H1 (cell line): ENCODE measurements around the gene DDC. TPM values are rescaled to one million over a fixed set of nuclear protein-coding genes. Genes with fewer than 3 reads are reported as not detected.

Experiments used
- CTCF ChIA-PET: fragments of 300-600 bp; sonication (Branson Sonifier 250); formaldehyde crosslinking; loops from one replicate; lab custom pipeline; 2021; ENCODE audit not compliant: partially characterized antibody; lab: Charles Lee
- POLR2A ChIA-PET: fragments of 300-600 bp; sonication (Branson Sonifier 250); formaldehyde crosslinking; loops from one replicate; lab custom pipeline; 2021; ENCODE audit warnings: inconsistent platforms; ENCODE audit not compliant: partially characterized antibody; lab: Charles Lee
- DNase-seq, 2 experiments: peaks; one replicate each; pipeline versions ENCODE4 v3.0.0 to v3.0.0-alpha.2; 2010 to 2022; ENCODE audit warnings: low spot score in 2 of 2, low read depth in 1 of 2, mixed read lengths in 1 of 2
- FAIRE-seq: peaks from 2 replicates; lab custom pipeline; 2011; peaks lifted over from hg19 to GRCh38; lab: Jason Lieb, UNC
- H2AFZ ChIP-seq: 2 replicates; pipeline ENCODE4 v1.8.1; 2012; ENCODE audit warnings: low read length, inconsistent platforms
- H2AK5ac ChIP-seq: 2 replicates; pipeline ENCODE4 v1.6.1; 2013; ENCODE audit warnings: low read depth, low read length
- H2BK120ac ChIP-seq: replicated peaks from 2 replicates; pipeline ENCODE3; 2013; ENCODE audit warnings: low read depth, low read length, inconsistent platforms
- H2BK12ac ChIP-seq: 2 replicates; pipeline ENCODE4 v1.6.1; 2013; ENCODE audit warnings: low read depth, low read length
- H2BK15ac ChIP-seq: 2 replicates; pipeline ENCODE4 v1.6.1; 2013; ENCODE audit warnings: low read length
- H2BK20ac ChIP-seq: 2 replicates; pipeline ENCODE4 v1.6.1; 2013; ENCODE audit warnings: low read length
- H2BK5ac ChIP-seq: 2 replicates; pipeline ENCODE4 v1.6.1; 2013; ENCODE audit warnings: low read depth, low read length
- H3K14ac ChIP-seq: 2 replicates; pipeline ENCODE4 v1.6.1; 2013; ENCODE audit warnings: inconsistent platforms; ENCODE audit not compliant: insufficient read length
- H3K18ac ChIP-seq: 2 replicates; pipeline ENCODE4 v1.6.1; 2013; ENCODE audit warnings: low read length; ENCODE audit errors: extremely low read depth
- H3K23ac ChIP-seq: 2 replicates; pipeline ENCODE4 v1.6.1; 2013; ENCODE audit warnings: inconsistent platforms; ENCODE audit not compliant: insufficient read length
- H3K23me2 ChIP-seq: 2 replicates; pipeline ENCODE4 v1.6.1; 2013; ENCODE audit warnings: low read depth, low read length
- H3K27ac ChIP-seq: 2 replicates; pipeline ENCODE4 v1.6.1; 2011; ENCODE audit warnings: low read depth, low read length, inconsistent platforms
- H3K27me3 ChIP-seq, 4 experiments: replicated peaks in 1 of 4; 1 replicate in 1 of 4; 2 replicates in 3 of 4; pipeline versions ENCODE4 v1.6.1 to v1.8.1; 2011 to 2013; ENCODE audit warnings: low read length in 3 of 4, mild to moderate bottlenecking in 3 of 4, inconsistent platforms in 2 of 4, mixed read lengths in 2 of 4, moderate library complexity in 1 of 4; ENCODE audit not compliant: control insufficient read depth in 3 of 4, insufficient read depth in 3 of 4; ENCODE audit errors: extremely low read depth in 1 of 4
- H3K36me3 ChIP-seq, 4 experiments: 2 replicates each; pipeline versions ENCODE4 v1.6.1 to v1.8.1; 2011 to 2013; ENCODE audit warnings: mild to moderate bottlenecking in 4 of 4, low read length in 3 of 4, moderate library complexity in 2 of 4, control low read depth in 1 of 4, inconsistent platforms in 1 of 4; ENCODE audit not compliant: insufficient read depth in 4 of 4, control insufficient read depth in 2 of 4
- H3K4ac ChIP-seq: replicated peaks from 2 replicates; pipeline ENCODE3; 2013; ENCODE audit warnings: low read length, low read depth, mixed read lengths, inconsistent platforms; ENCODE audit not compliant: insufficient read length
- H3K4me1 ChIP-seq, 4 experiments: replicated peaks in 1 of 4; 1 replicate in 1 of 4; 2 replicates in 3 of 4; pipeline versions ENCODE4 v1.6.1 to v1.8.1; 2011 to 2013; ENCODE audit warnings: low read length in 3 of 4, inconsistent platforms in 2 of 4, mixed read lengths in 1 of 4; ENCODE audit not compliant: insufficient read depth in 4 of 4, control insufficient read depth in 3 of 4
- H3K4me2 ChIP-seq, 2 experiments: 2 replicates each; pipeline versions ENCODE4 v1.6.1 to v1.8.1; 2011 to 2013; ENCODE audit warnings: low read depth in 2 of 2, low read length in 2 of 2, control low read depth in 1 of 2, inconsistent platforms in 1 of 2, mild to moderate bottlenecking in 1 of 2; ENCODE audit not compliant: insufficient read depth in 1 of 2
- H3K4me3 ChIP-seq, 4 experiments: fragments of 200-600, 300-600 bp in 1 of 4; sonication (generic), shearing (Covaris generic), sonication (Bioruptor Twin) in 1 of 4; 2 replicates each; pipeline versions ENCODE4 v1.5.1 to v1.8.1; 2011 to 2016; ENCODE audit warnings: low read length in 4 of 4, low read depth in 3 of 4, control low read depth in 2 of 4, inconsistent platforms in 2 of 4, mild to moderate bottlenecking in 2 of 4, mixed read lengths in 1 of 4, moderate library complexity in 1 of 4; ENCODE audit not compliant: insufficient read depth in 2 of 4; ENCODE audit errors: extremely low read depth in 1 of 4
- H3K56ac ChIP-seq: replicated peaks from 2 replicates; pipeline ENCODE3; 2013; ENCODE audit warnings: low read depth, mild to moderate bottlenecking, mixed read lengths, low read length, inconsistent platforms; ENCODE audit not compliant: insufficient read length
- H3K79me1 ChIP-seq: 2 replicates; pipeline ENCODE4 v1.6.1; 2013; ENCODE audit warnings: low read depth, low read length, control low read depth
- H3K79me2 ChIP-seq, 2 experiments: 2 replicates each; pipeline versions ENCODE4 v1.6.1 to v1.8.1; 2012 to 2013; ENCODE audit warnings: low read length in 2 of 2, mild to moderate bottlenecking in 2 of 2, inconsistent platforms in 1 of 2; ENCODE audit not compliant: insufficient read depth in 2 of 2, control insufficient read depth in 1 of 2
- H3K9ac ChIP-seq, 4 experiments: replicated peaks in 1 of 4; 1 replicate in 1 of 4; 2 replicates in 3 of 4; pipeline versions ENCODE4 v1.6.1 to v1.8.1; 2011 to 2013; ENCODE audit warnings: low read depth in 3 of 4, low read length in 3 of 4, control low read depth in 2 of 4, mild to moderate bottlenecking in 2 of 4, moderate library complexity in 2 of 4, inconsistent platforms in 1 of 4; ENCODE audit errors: extremely low read depth in 1 of 4
- H3K9me3 ChIP-seq, 2 experiments: 2 replicates each; pipeline versions ENCODE4 v1.6.1 to v1.8.1; 2012 to 2013; ENCODE audit warnings: mild to moderate bottlenecking in 2 of 2, moderate library complexity in 2 of 2, control low read depth in 1 of 2, inconsistent platforms in 1 of 2, low read depth in 1 of 2, low read length in 1 of 2, mixed read lengths in 1 of 2; ENCODE audit not compliant: insufficient read depth in 2 of 2
- H4K20me1 ChIP-seq, 2 experiments: replicated peaks in 1 of 2; 2 replicates each; pipeline versions ENCODE3 to v1.8.1; 2011 to 2013; ENCODE audit warnings: inconsistent platforms in 2 of 2, low read length in 2 of 2, mild to moderate bottlenecking in 1 of 2; ENCODE audit not compliant: insufficient read depth in 2 of 2, control insufficient read depth in 1 of 2
- H4K5ac ChIP-seq: 2 replicates; pipeline ENCODE4 v1.6.1; 2013; ENCODE audit warnings: low read length, low read depth, mixed read lengths, inconsistent platforms; ENCODE audit not compliant: insufficient read length
- H4K8ac ChIP-seq: 2 replicates; pipeline ENCODE4 v1.8.0; 2013; ENCODE audit warnings: mild to moderate bottlenecking, moderate library complexity, low read length, inconsistent platforms; ENCODE audit not compliant: insufficient read depth; ENCODE audit errors: extremely low read depth
- H4K91ac ChIP-seq: replicated peaks from 2 replicates; pipeline ENCODE3; 2013; ENCODE audit warnings: low read length, mixed read lengths, inconsistent platforms; ENCODE audit not compliant: insufficient read length
- ATF3 ChIP-seq: IDR thresholded peaks from 2 replicates; pipeline ENCODE4 v1.6.1; 2011; ENCODE audit warnings: low read depth, mild to moderate bottlenecking, low read length; ENCODE audit not compliant: insufficient read depth
- CBX8 ChIP-seq: fragments of 300-800, 300-1000 bp; sonication (generic); IDR thresholded peaks from 2 replicates; pipeline ENCODE4 v1.7.1; 2016; ENCODE audit warnings: low read depth, low read length, borderline replicate concordance
- FOSL1 ChIP-seq: IDR thresholded peaks from 2 replicates; pipeline ENCODE4 v1.6.1; 2011; ENCODE audit warnings: mild to moderate bottlenecking, low read depth, low read length, moderate library complexity; ENCODE audit not compliant: insufficient read depth
- MAX ChIP-seq: IDR thresholded peaks from 2 replicates; pipeline ENCODE4 v1.6.1; 2012; ENCODE audit warnings: inconsistent platforms
- NANOG ChIP-seq: IDR thresholded peaks from 2 replicates; pipeline ENCODE4 v1.6.1; 2011; ENCODE audit warnings: low read length, low read depth, mild to moderate bottlenecking, inconsistent platforms; ENCODE audit not compliant: insufficient read depth, poor library complexity, severe bottlenecking
- POU5F1 ChIP-seq: IDR thresholded peaks from 2 replicates; pipeline ENCODE4 v1.6.1; 2011; ENCODE audit warnings: low read depth, mild to moderate bottlenecking, low read length, moderate library complexity
- SIRT6 ChIP-seq: IDR thresholded peaks from one replicate; pipeline ENCODE4 v1.7.1; 2012; ENCODE audit warnings: low read length, inconsistent platforms
- SRF ChIP-seq: IDR thresholded peaks from 2 replicates; pipeline ENCODE4 v1.6.1; 2011; ENCODE audit warnings: mild to moderate bottlenecking, low read depth, low read length, moderate library complexity
- WGBS, 2 experiments: shearing (Covaris generic) in 1 of 2; methylation state at CpG; one replicate each; pipeline versions ENCODE4 v1.1.6 to v1.1.7; 2013 to 2015; ENCODE audit warnings: low lambda C conversion rate in 2 of 2, mixed read lengths in 2 of 2, inconsistent platforms in 1 of 2, low coverage in 1 of 2, missing lambda C conversion rate in 1 of 2; ENCODE audit not compliant: insufficient replicate concordance in 2 of 2, insufficient coverage in 1 of 2, insufficient read length in 1 of 2; ENCODE audit errors: extremely low coverage in 1 of 2, missing lambda C conversion rate in 1 of 2; 5-methylcytosine and 5-hydroxymethylcytosine counted together
- polyA plus RNA-seq, 7 experiments: library from polyadenylated mRNA; depleted of rRNA in 3 of 7; stranded (reverse) in 5 of 7; unstranded in 2 of 7; fragments of >200 nt in 5 of 7; fragments of 200-250 nt in 2 of 7; gene quantifications; 1 replicate in 5 of 7; 2 replicates in 1 of 7; 4 replicates in 1 of 7; pipeline versions ENCODE4 v1.2.1 to v1.2.3, GENCODE V29; 2011 to 2013; ENCODE audit warnings: missing spikeins in 2 of 7, mixed read lengths in 2 of 7
- total RNA-seq: library from RNA; stranded (reverse); fragmentation: NEBNext Ultra II Directional; extraction: Animal tissue kit (Norgen Biotek cat#: 25700); gene quantifications from 2 replicates; pipeline ENCODE4 v1.2.1, GENCODE V29; 2021

DDC gene
- total and polyA plus RNA-seq, 2 of the 8 experiments (the other 6 are each of a cell fraction or from before 2014, with no cell fraction given), result 0.05 TPM; not detected in 1

GRCh38 chr7:50591098-50591479, 25.9 kb upstream of the DDC start:
- H2BK12ac ChIP-seq, result no peak overlapping the region
- H3K4me2 ChIP-seq, result no peak overlapping the region
- H3K4me1 ChIP-seq, result no peaks in the 10 kb centered on the region; a peak in 1 of 7 replicates
- H2BK20ac ChIP-seq, result no peak overlapping the region
- H2BK15ac ChIP-seq, result no peak overlapping the region
- no peaks in the 10 kb centered on the region for H3K23me2 ChIP-seq
- no peak for FAIRE-seq
- H4K8ac ChIP-seq, result no peak overlapping the region
- H2AK5ac ChIP-seq, result no peak overlapping the region
- H4K20me1 ChIP-seq, result peaks cover 0 to 2% of the 10 kb centered on the region in 2 experiments
- H3K18ac ChIP-seq, result no peak overlapping the region
- peaks cover 3 to 14% (median 10%) of the 10 kb centered on the region in 4 experiments; a peak in 7 of 8 replicates for H3K36me3 ChIP-seq
- H2BK5ac ChIP-seq, result no peak overlapping the region
- no peak overlapping the region for H2BK120ac ChIP-seq
- H4K91ac ChIP-seq, result no peak overlapping the region
- H3K27me3 ChIP-seq, result no peaks in the 10 kb centered on the region
- no peak overlapping the region for H2AFZ ChIP-seq
- 85% methylated on average over 5 of the region's 5 CpGs; no CpG with 5 or more reads in 1 of the 2 experiments for WGBS, 2 experiments
- no peak overlapping the region for H3K9ac ChIP-seq
- H3K79me2 ChIP-seq, result no peaks in the 10 kb centered on the region
- no peak overlapping the region for H3K4ac ChIP-seq
- H3K9me3 ChIP-seq, result no peaks in the 10 kb centered on the region; a peak in 1 of 4 replicates
- no peak overlapping the region for H3K56ac ChIP-seq
- ChIA-PET CTCF (interaction anchor here (0.6 to 3.0 kb wide), 5 partner anchors 7 to 125 kb away, joined by 3 to 16 read pairs (median 4); no protein-coding TSS in a partner anchor), POLR2A (no interaction called here)
- no peaks in the 10 kb centered on the region for H3K79me1 ChIP-seq
- H3K14ac ChIP-seq, result no peak overlapping the region
- DNase-seq, result no peak
- no peak overlapping the region for H3K23ac ChIP-seq
- H3K4me3 ChIP-seq, result no peak overlapping the region
- no peak overlapping the region for H4K5ac ChIP-seq
- no peak overlapping the region for H3K27ac ChIP-seq
- no peak for TF ChIP-seq NANOG
- TF ChIP-seq MAX, result no peak
- no peak for TF ChIP-seq ATF3
- TF ChIP-seq FOSL1, result no peak
- no peak for TF ChIP-seq POU5F1
- TF ChIP-seq SIRT6, result no peak
- TF ChIP-seq CBX8, result no peak
- TF ChIP-seq SRF, result no peak
